H1 (cell line): ENCODE measurements around the gene ANKFN1. TPM values are rescaled to one million over a fixed set of nuclear protein-coding genes. Genes with fewer than 3 reads are reported as not detected.

Experiments
- CTCF ChIA-PET: fragments of 300-600 bp; sonication (Branson Sonifier 250); formaldehyde crosslinking; loops from one replicate; lab custom pipeline; 2021; ENCODE audit not compliant: partially characterized antibody; lab: Charles Lee
- POLR2A ChIA-PET: fragments of 300-600 bp; sonication (Branson Sonifier 250); formaldehyde crosslinking; loops from one replicate; lab custom pipeline; 2021; ENCODE audit warnings: inconsistent platforms; ENCODE audit not compliant: partially characterized antibody; lab: Charles Lee
- DNase-seq, 2 experiments: peaks; one replicate each; pipeline versions ENCODE4 v3.0.0 to v3.0.0-alpha.2; 2010 to 2022; ENCODE audit warnings: low spot score in 2 of 2, low read depth in 1 of 2, mixed read lengths in 1 of 2
- FAIRE-seq: peaks from 2 replicates; lab custom pipeline; 2011; peaks lifted over from hg19 to GRCh38; lab: Jason Lieb, UNC
- H2AFZ ChIP-seq: 2 replicates; pipeline ENCODE4 v1.8.1; 2012; ENCODE audit warnings: low read length, inconsistent platforms
- H2AK5ac ChIP-seq: 2 replicates; pipeline ENCODE4 v1.6.1; 2013; ENCODE audit warnings: low read depth, low read length
- H2BK120ac ChIP-seq: replicated peaks from 2 replicates; pipeline ENCODE3; 2013; ENCODE audit warnings: low read depth, low read length, inconsistent platforms
- H2BK12ac ChIP-seq: 2 replicates; pipeline ENCODE4 v1.6.1; 2013; ENCODE audit warnings: low read depth, low read length
- H2BK15ac ChIP-seq: 2 replicates; pipeline ENCODE4 v1.6.1; 2013; ENCODE audit warnings: low read length
- H2BK20ac ChIP-seq: 2 replicates; pipeline ENCODE4 v1.6.1; 2013; ENCODE audit warnings: low read length
- H2BK5ac ChIP-seq: 2 replicates; pipeline ENCODE4 v1.6.1; 2013; ENCODE audit warnings: low read depth, low read length
- H3K14ac ChIP-seq: 2 replicates; pipeline ENCODE4 v1.6.1; 2013; ENCODE audit warnings: inconsistent platforms; ENCODE audit not compliant: insufficient read length
- H3K18ac ChIP-seq: 2 replicates; pipeline ENCODE4 v1.6.1; 2013; ENCODE audit warnings: low read length; ENCODE audit errors: extremely low read depth
- H3K23ac ChIP-seq: 2 replicates; pipeline ENCODE4 v1.6.1; 2013; ENCODE audit warnings: inconsistent platforms; ENCODE audit not compliant: insufficient read length
- H3K23me2 ChIP-seq: 2 replicates; pipeline ENCODE4 v1.6.1; 2013; ENCODE audit warnings: low read depth, low read length
- H3K27ac ChIP-seq: 2 replicates; pipeline ENCODE4 v1.6.1; 2011; ENCODE audit warnings: low read depth, low read length, inconsistent platforms
- H3K27me3 ChIP-seq, 4 experiments: replicated peaks in 1 of 4; 1 replicate in 1 of 4; 2 replicates in 3 of 4; pipeline versions ENCODE4 v1.6.1 to v1.8.1; 2011 to 2013; ENCODE audit warnings: low read length in 3 of 4, mild to moderate bottlenecking in 3 of 4, inconsistent platforms in 2 of 4, mixed read lengths in 2 of 4, moderate library complexity in 1 of 4; ENCODE audit not compliant: control insufficient read depth in 3 of 4, insufficient read depth in 3 of 4; ENCODE audit errors: extremely low read depth in 1 of 4
- H3K36me3 ChIP-seq, 4 experiments: 2 replicates each; pipeline versions ENCODE4 v1.6.1 to v1.8.1; 2011 to 2013; ENCODE audit warnings: mild to moderate bottlenecking in 4 of 4, low read length in 3 of 4, moderate library complexity in 2 of 4, control low read depth in 1 of 4, inconsistent platforms in 1 of 4; ENCODE audit not compliant: insufficient read depth in 4 of 4, control insufficient read depth in 2 of 4
- H3K4ac ChIP-seq: replicated peaks from 2 replicates; pipeline ENCODE3; 2013; ENCODE audit warnings: low read length, low read depth, mixed read lengths, inconsistent platforms; ENCODE audit not compliant: insufficient read length
- H3K4me1 ChIP-seq, 4 experiments: replicated peaks in 1 of 4; 1 replicate in 1 of 4; 2 replicates in 3 of 4; pipeline versions ENCODE4 v1.6.1 to v1.8.1; 2011 to 2013; ENCODE audit warnings: low read length in 3 of 4, inconsistent platforms in 2 of 4, mixed read lengths in 1 of 4; ENCODE audit not compliant: insufficient read depth in 4 of 4, control insufficient read depth in 3 of 4
- H3K4me2 ChIP-seq, 2 experiments: 2 replicates each; pipeline versions ENCODE4 v1.6.1 to v1.8.1; 2011 to 2013; ENCODE audit warnings: low read depth in 2 of 2, low read length in 2 of 2, control low read depth in 1 of 2, inconsistent platforms in 1 of 2, mild to moderate bottlenecking in 1 of 2; ENCODE audit not compliant: insufficient read depth in 1 of 2
- H3K4me3 ChIP-seq, 4 experiments: fragments of 200-600, 300-600 bp in 1 of 4; sonication (generic), shearing (Covaris generic), sonication (Bioruptor Twin) in 1 of 4; 2 replicates each; pipeline versions ENCODE4 v1.5.1 to v1.8.1; 2011 to 2016; ENCODE audit warnings: low read length in 4 of 4, low read depth in 3 of 4, control low read depth in 2 of 4, inconsistent platforms in 2 of 4, mild to moderate bottlenecking in 2 of 4, mixed read lengths in 1 of 4, moderate library complexity in 1 of 4; ENCODE audit not compliant: insufficient read depth in 2 of 4; ENCODE audit errors: extremely low read depth in 1 of 4
- H3K56ac ChIP-seq: replicated peaks from 2 replicates; pipeline ENCODE3; 2013; ENCODE audit warnings: low read depth, mild to moderate bottlenecking, mixed read lengths, low read length, inconsistent platforms; ENCODE audit not compliant: insufficient read length
- H3K79me1 ChIP-seq: 2 replicates; pipeline ENCODE4 v1.6.1; 2013; ENCODE audit warnings: low read depth, low read length, control low read depth
- H3K79me2 ChIP-seq, 2 experiments: 2 replicates each; pipeline versions ENCODE4 v1.6.1 to v1.8.1; 2012 to 2013; ENCODE audit warnings: low read length in 2 of 2, mild to moderate bottlenecking in 2 of 2, inconsistent platforms in 1 of 2; ENCODE audit not compliant: insufficient read depth in 2 of 2, control insufficient read depth in 1 of 2
- H3K9ac ChIP-seq, 4 experiments: replicated peaks in 1 of 4; 1 replicate in 1 of 4; 2 replicates in 3 of 4; pipeline versions ENCODE4 v1.6.1 to v1.8.1; 2011 to 2013; ENCODE audit warnings: low read depth in 3 of 4, low read length in 3 of 4, control low read depth in 2 of 4, mild to moderate bottlenecking in 2 of 4, moderate library complexity in 2 of 4, inconsistent platforms in 1 of 4; ENCODE audit errors: extremely low read depth in 1 of 4
- H3K9me3 ChIP-seq, 2 experiments: 2 replicates each; pipeline versions ENCODE4 v1.6.1 to v1.8.1; 2012 to 2013; ENCODE audit warnings: mild to moderate bottlenecking in 2 of 2, moderate library complexity in 2 of 2, control low read depth in 1 of 2, inconsistent platforms in 1 of 2, low read depth in 1 of 2, low read length in 1 of 2, mixed read lengths in 1 of 2; ENCODE audit not compliant: insufficient read depth in 2 of 2
- H4K20me1 ChIP-seq, 2 experiments: replicated peaks in 1 of 2; 2 replicates each; pipeline versions ENCODE3 to v1.8.1; 2011 to 2013; ENCODE audit warnings: inconsistent platforms in 2 of 2, low read length in 2 of 2, mild to moderate bottlenecking in 1 of 2; ENCODE audit not compliant: insufficient read depth in 2 of 2, control insufficient read depth in 1 of 2
- H4K5ac ChIP-seq: 2 replicates; pipeline ENCODE4 v1.6.1; 2013; ENCODE audit warnings: low read length, low read depth, mixed read lengths, inconsistent platforms; ENCODE audit not compliant: insufficient read length
- H4K8ac ChIP-seq: 2 replicates; pipeline ENCODE4 v1.8.0; 2013; ENCODE audit warnings: mild to moderate bottlenecking, moderate library complexity, low read length, inconsistent platforms; ENCODE audit not compliant: insufficient read depth; ENCODE audit errors: extremely low read depth
- H4K91ac ChIP-seq: replicated peaks from 2 replicates; pipeline ENCODE3; 2013; ENCODE audit warnings: low read length, mixed read lengths, inconsistent platforms; ENCODE audit not compliant: insufficient read length
- CTCF ChIP-seq, 3 experiments: IDR thresholded peaks; 1 replicate in 2 of 3; 2 replicates in 1 of 3; pipeline versions ENCODE4 v1.5.1 to v1.6.1; 2011; ENCODE audit warnings: low read length in 3 of 3, mild to moderate bottlenecking in 3 of 3, inconsistent platforms in 2 of 3, low read depth in 1 of 3, moderate library complexity in 1 of 3; ENCODE audit not compliant: insufficient read depth in 1 of 3; ENCODE audit errors: control extremely low read depth in 1 of 3
- NRF1 ChIP-seq: IDR thresholded peaks from 2 replicates; pipeline ENCODE4 v1.6.1; 2011; ENCODE audit warnings: mild to moderate bottlenecking, low read depth, low read length, improper control_type of control experiment
- WGBS, 2 experiments: shearing (Covaris generic) in 1 of 2; methylation state at CpG; one replicate each; pipeline versions ENCODE4 v1.1.6 to v1.1.7; 2013 to 2015; ENCODE audit warnings: low lambda C conversion rate in 2 of 2, mixed read lengths in 2 of 2, inconsistent platforms in 1 of 2, low coverage in 1 of 2, missing lambda C conversion rate in 1 of 2; ENCODE audit not compliant: insufficient replicate concordance in 2 of 2, insufficient coverage in 1 of 2, insufficient read length in 1 of 2; ENCODE audit errors: extremely low coverage in 1 of 2, missing lambda C conversion rate in 1 of 2; 5-methylcytosine and 5-hydroxymethylcytosine counted together
- polyA plus RNA-seq, 7 experiments: library from polyadenylated mRNA; depleted of rRNA in 3 of 7; stranded (reverse) in 5 of 7; unstranded in 2 of 7; fragments of >200 nt in 5 of 7; fragments of 200-250 nt in 2 of 7; gene quantifications; 1 replicate in 5 of 7; 2 replicates in 1 of 7; 4 replicates in 1 of 7; pipeline versions ENCODE4 v1.2.1 to v1.2.3, GENCODE V29; 2011 to 2013; ENCODE audit warnings: missing spikeins in 2 of 7, mixed read lengths in 2 of 7
- total RNA-seq: library from RNA; stranded (reverse); fragmentation: NEBNext Ultra II Directional; extraction: Animal tissue kit (Norgen Biotek cat#: 25700); gene quantifications from 2 replicates; pipeline ENCODE4 v1.2.1, GENCODE V29; 2021

Gene ANKFN1
- total and polyA plus RNA-seq, 2 of the 8 experiments (the other 6 are each of a cell fraction or from before 2014, with no cell fraction given): not detected

- H3K36me3 ChIP-seq: no peaks in the 10 kb centered on the region
- POLR2A ChIA-PET: no interaction called here
- CTCF ChIA-PET: no interaction called here
- H2AK5ac ChIP-seq: no peak overlapping the region
- no peaks in the 10 kb centered on the region for H3K23me2 ChIP-seq
- no peak overlapping the region for H4K91ac ChIP-seq
- H2BK120ac ChIP-seq: no peak overlapping the region
- no peak overlapping the region for H2BK20ac ChIP-seq
- H2BK5ac ChIP-seq: no peak overlapping the region
- H4K8ac ChIP-seq: no peak overlapping the region
- H3K79me1 ChIP-seq: no peaks in the 10 kb centered on the region
- no peak overlapping the region for H3K9ac ChIP-seq
- H4K5ac ChIP-seq: no peak overlapping the region
- H3K27me3 ChIP-seq: peaks cover 0 to 1% (median 0%) of the 10 kb centered on the region in 4 experiments; a peak in 1 of 7 replicates
- no peak overlapping the region for H3K23ac ChIP-seq
- no peak for DNase-seq
- H2BK12ac ChIP-seq: no peak overlapping the region
- no peaks in the 10 kb centered on the region for H3K79me2 ChIP-seq
- no peak overlapping the region for H2AFZ ChIP-seq
- H3K18ac ChIP-seq: no peak overlapping the region
- H3K4ac ChIP-seq: no peak overlapping the region
- H3K4me2 ChIP-seq: no peak overlapping the region
- no peaks in the 10 kb centered on the region for H3K9me3 ChIP-seq
- H2BK15ac ChIP-seq: no peak overlapping the region
- H3K27ac ChIP-seq: no peak overlapping the region
- H3K14ac ChIP-seq: no peak overlapping the region
- 100% methylated on average over 1 of the region's 1 CpG; no CpG with 5 or more reads in 1 of the 2 experiments for WGBS, 2 experiments
- no peaks in the 10 kb centered on the region for H3K4me1 ChIP-seq
- FAIRE-seq: no peak
- H3K56ac ChIP-seq: no peak overlapping the region
- H4K20me1 ChIP-seq: no peaks in the 10 kb centered on the region
- TF ChIP-seq NRF1: no peak
- TF ChIP-seq CTCF (IDR thresholded peaks at IDR 0.05; ENCODE audit: control extremely low read depth in 1 of 3, insufficient read depth in 1 of 3, low read depth in 1 of 3, low read length in 3 of 3): peak in 1 of 3 experiments; percentile 5; a peak in 1 of 4 replicates
- H3K4me3 ChIP-seq: no peak overlapping the region
These were observed 151.7 kb downstream of the ANKFN1 start for GRCh38 chr17:56305007-56305406.
